NCI-H1436 (cell line): Measurements from ENCODE around the gene TTC28.

ENCODE experiments used
- DNase-seq: peaks from one replicate; lab custom pipeline; 2025; lab: John Stamatoyannopoulos, UW

Gene TTC28

DNA sequence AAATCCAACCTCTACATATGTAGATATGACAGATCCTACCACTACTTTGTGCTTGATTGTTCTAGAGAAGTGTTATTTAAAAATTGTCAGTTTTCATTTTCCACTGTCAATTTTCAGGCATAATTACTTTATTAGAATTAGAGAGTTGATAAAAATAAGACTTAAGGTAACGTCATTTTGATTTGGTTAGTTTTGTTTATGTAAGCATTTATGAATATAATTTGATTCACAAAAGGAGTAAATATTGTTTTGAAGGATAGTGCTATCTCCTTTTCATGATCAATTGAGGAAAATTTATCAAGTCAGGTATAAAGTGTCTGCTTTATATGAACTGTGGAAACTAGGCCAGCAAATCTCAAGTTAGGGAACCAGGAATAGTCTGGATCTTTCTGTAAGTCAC, 718.0 kb downstream of the TTC28 start:
- no peak for DNase-seq

DNA sequence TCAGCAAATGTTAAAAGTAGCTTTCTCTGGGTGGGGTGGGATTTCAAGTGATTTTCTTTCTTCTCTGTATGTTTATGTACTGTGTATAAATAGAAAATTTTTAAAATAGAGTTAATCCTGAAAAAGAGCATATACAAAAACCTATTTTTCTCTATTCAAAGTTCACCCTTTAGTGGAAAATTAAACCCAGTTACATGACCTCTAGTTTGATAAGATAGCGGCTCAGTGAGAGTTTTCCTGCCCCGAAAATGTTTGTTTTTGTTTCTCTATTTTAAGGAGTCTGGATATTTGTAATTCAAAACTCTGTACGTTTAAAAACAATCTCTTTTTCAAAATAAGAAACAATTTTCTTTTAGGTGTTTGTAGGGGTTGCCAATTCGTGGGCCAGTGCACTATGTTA, 718.5 kb downstream of the TTC28 start:
- no peak for DNase-seq

DNA sequence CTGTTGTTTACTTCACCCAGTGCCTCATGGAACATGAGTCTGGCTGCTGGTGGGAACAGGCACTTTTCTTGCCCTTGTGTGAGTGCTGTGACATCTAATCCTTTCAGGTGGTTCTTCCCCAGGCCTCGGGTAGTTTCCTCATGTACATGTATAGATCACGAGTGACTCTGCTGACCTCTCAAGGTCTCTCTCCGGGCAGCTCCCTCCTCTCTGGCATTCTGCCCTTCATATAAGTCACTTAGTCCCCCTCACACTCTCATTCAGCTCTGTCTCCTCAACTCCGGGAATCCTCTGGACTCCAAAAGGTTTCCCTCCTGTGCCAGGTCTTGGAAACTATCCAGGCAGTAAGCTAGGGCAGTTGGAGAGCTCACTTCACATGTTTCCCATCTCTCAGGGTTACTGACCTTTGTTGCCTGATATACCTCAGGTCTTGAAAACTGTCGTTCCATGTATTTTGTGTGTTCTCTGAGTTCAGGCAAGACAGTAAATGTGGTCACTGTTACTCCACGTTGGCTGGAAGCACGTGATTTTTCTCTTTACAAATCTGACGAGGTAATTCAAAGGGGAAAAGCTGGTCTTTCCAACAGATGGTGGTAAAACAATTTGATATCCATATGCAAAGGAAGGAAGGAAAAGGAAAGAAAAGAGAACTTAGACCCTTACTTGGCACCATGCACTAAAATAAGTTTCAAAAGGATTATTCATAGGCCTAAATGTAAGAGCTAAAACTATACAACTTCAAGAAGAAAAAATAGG, 720.1 kb downstream of the TTC28 start:
- DNase-seq: no peak

DNA sequence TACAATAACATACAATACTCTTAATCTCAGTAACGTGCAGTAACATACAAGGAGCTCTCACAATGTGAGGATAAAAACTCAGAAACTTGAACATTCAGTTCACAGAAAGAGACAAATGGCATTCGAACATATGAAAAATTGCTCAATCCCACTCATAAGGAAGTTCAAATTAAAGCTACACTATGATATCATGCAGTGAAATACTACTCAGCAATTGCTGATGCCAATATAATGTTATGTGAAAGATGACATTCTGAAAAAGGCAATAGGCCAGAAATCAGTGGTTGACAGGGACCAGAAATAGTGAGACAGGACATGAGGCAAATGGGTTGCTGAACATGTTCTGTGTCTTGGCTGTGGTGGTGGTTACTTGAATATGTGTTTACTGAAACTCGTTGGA, 726.9 kb downstream of the TTC28 start:
- no peak for DNase-seq

DNA sequence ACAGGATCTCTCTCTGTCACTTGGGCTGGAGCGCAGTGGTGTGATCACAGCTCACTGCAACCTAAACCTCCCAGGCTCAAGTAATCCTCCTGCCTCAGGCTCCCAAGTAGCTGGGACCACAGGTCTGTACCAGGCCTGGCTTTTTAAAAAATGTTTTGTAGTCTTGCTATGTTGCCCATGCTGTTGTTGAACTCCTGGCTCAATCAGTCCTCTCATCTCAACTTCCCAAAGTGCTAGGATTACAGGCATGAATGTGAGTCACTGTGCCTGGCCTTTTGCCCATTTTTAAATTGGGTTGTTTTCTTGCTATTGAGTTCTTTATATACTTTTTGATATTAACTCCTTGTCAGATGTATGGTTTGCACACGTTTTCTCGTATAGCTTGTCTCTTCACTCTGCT, 727.5 kb downstream of the TTC28 start:
- DNase-seq: no peak

DNA sequence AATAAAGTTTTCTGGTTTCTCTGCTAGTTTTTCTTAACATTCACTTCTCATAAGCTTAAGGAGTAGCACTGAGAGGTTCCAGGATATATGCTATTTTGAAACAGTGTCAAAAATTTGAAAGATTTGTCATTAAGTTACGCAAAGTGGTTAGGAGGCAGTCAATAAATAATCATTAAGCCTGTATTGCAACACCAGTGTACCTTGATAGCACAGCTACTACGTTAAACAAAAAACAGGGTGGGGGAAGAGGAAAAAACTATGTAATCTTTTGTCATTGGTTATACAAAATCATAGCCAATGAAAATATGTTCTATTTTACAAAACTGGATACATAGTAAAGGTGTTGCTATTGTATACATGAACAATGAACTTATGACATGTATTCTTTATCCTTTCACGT, 730.2 kb downstream of the TTC28 start:
- no peak for DNase-seq

DNA sequence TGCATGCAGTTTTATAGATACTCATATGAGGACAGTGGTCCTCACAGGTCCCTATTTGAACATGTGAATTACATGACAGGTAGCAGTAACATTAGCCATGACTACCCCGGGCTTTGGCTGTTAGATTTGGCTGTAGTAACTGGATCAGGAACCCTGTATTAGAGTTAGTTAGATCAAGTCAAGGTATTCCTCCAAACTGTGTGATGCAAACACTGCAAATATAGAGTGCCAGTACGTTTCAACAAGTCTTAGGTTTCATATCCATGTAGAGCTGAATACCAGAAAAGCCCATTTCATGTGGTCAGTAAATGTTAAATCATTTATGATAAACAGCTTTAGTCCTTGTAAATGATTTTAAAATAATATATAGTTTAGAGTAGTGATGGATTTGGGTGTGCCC, 731.1 kb downstream of the TTC28 start:
- DNase-seq: no peak

DNA sequence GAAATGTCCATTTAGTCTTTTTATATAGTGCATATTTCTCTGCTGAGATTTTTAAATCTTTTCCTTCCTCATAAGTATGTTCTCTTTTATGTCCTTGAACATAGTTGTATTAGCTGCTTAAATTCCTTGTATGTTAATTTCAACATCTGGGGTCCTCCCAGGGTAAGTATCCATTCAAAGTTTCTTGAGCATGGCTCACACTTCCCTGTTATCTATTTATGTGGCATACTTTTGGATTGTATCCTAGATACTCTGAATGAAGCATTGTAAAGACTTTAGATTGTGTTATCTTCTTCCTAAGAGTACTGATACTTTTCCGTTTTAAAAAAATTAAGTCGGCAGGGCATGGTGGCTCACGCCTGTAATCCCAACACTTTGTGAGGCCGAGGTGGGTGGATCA, 732.2 kb downstream of the TTC28 start:
- no peak for DNase-seq

DNA sequence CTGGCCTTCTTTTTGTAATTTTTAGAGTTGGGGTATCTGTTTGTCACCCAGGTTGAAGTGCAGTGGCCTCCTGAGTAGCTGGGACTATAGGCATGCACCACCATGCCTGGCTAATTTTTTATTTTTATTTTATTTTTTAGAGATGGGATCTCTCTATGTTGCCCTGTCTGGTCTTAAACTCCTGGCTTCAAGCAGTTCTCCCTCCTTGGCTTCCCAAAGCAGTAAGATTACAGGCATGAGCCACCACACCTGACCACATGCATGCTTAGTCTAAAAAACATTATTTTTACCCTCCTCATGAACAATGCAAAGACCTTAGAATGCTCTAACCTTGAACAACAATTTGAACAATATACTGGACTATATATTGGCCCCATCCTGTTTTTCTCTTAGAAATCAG, 738.5 kb downstream of the TTC28 start:
- no peak for DNase-seq

DNA sequence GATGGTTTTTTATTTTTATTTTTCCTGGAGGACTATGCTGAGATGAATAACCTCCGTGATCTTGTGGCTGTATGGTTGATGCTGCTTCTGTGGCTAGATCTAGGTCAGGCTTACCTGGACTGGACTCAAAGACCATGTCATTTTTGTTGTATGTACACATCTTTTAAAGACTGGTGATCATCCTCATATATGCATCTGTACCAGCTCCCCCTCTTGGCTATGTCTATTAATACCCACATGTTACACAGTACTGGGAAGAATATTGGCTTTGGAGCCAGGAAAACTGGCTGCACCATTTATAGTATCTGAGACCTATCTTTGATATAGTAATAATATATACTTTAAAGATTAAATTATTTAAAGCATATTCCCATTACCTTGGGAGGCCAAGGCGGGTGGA, 742.2 kb downstream of the TTC28 start:
- DNase-seq: no peak

DNA sequence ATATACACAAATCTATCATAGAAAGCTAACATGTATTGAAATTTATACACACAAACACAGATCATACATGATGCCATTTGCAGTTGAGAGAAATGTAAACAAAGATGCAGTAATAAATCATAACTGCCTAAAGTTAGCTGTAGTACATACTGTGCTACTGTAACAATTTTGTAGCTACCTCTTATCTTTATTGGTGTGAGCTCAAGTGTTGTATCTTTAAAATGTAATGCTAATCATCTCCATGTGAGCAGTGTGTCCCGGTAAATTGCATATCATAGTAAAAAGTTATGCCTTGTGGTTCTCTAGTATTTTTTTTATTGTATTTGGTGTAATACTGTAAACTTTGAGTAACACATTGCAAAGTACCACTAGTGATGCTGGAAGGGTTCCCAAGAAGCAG, 743.7 kb downstream of the TTC28 start:
- no peak for DNase-seq

DNA sequence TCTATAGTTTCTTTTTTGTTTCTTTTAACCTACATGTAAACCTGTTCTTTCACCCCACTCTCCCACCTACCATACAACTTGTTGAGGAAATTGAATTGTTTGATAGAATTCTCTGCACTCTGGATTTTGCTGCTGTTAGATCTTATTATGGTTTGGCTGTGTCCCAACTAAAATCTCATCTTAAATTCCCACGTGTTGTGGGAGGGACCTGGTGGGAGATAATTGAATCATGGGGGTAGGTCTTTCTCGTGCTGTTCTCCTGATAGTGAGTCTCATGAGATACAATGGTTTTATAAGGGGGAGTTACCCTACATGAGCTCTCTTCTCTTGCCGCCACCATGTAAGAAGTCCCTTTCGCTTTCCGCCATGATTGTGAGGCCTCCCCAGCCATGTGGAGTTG, 745.6 kb downstream of the TTC28 start:
- DNase-seq: no peak

DNA sequence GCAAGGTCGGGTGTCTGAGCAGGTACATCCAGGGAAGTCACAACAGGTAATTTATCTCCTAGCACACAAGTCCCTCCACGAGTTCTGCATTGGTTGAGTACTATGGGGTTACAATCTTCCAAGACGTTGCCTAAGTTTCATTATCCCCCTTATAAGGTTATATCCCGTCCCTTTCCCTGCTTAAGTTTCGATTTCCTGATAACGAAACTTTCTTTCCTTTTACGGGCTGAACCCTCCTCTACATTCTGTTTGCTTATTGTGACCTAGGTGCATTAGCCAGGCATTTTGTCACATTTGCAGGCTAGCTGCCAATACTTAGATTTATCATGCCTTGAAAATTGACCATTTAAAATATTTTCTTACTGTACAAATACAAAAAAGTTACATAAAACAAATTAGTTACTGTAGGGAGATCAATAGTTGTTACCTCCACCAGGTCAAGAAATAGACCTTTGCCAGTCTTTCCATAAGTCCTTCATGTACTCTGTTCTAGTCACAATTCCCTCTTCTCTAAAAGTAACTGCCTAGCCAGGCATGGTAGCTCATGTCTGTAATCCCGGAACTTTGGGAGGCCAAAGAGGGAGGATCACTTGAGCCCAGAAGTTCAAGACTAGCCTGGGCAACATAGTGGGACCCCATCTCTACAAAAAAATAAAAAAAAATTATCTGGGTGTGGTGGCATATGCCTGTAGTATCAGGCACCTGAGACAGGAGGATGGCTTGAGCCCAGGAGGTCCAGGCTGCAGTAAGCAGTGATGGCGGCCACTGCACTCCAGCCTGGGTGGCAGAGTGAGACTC, 746.3 kb downstream of the TTC28 start:
- DNase-seq: no peak

DNA sequence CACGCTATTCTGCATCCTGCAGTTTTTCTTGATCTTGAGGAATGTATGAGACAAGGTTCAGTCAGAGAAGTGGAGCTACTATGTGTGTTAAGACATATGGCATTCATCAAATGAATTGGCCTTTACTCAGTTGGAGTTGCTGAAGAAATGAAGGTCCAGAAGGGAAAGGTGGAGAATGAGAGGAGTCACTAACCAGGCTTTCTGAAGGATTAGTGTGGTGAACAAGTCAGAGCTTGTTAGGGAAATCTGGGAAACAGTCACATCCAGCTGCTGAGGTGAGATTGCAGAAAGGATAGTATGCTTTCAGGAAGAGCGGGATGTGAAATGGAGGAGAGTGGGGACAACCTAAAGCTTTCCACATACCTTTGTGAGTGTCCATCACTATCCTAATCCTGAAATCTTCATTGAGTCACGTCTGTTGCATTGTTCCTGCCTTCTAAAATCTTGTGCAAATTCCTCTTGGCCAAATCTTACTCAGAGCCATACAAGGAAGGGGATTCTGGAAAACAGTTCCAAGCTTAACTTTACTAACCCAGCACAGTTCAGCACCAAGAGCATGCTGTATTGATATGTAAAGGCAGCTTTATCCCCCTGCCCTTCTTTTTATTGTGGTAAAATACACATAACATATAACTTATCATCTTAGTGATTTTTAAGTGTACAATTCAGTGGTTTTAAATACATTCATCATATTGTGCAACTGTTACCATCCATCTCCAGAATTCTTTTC, 749.1 kb downstream of the TTC28 start:
- DNase-seq: no peak
